Measurements from ENCODE around the gene STX5.

STX5 gene

GRCh38 chr11:62817129-62817528, 14.7 kb downstream of the STX5 start:
- Histone ChIP-seq H3K36me3 (ENCODE audit: control insufficient read depth, insufficient read depth, low read length) (peaks cover 5% of the 10 kb centered on the region; the same call in 1 of the 2 replicates), H3K27ac (ENCODE audit: low read length) (no peak overlapping the region), H3K4me3 (ENCODE audit: low read length) (no peak overlapping the region), H3K9me3 (ENCODE audit: control insufficient read depth, insufficient read depth, low read length) (no peaks in the 10 kb centered on the region), H3K4me1 (ENCODE audit: control insufficient read depth, insufficient read depth, low read length) (no peaks in the 10 kb centered on the region), H3K27me3 (ENCODE audit: control insufficient read depth, insufficient read depth, low read length) (no peaks in the 10 kb centered on the region)
- no CpG with 5 or more reads among the region's 4 CpGs for WGBS (ENCODE audit: insufficient coverage, insufficient read length)
- no peak for DNase-seq (ENCODE audit: low read depth, low spot score)

DNA sequence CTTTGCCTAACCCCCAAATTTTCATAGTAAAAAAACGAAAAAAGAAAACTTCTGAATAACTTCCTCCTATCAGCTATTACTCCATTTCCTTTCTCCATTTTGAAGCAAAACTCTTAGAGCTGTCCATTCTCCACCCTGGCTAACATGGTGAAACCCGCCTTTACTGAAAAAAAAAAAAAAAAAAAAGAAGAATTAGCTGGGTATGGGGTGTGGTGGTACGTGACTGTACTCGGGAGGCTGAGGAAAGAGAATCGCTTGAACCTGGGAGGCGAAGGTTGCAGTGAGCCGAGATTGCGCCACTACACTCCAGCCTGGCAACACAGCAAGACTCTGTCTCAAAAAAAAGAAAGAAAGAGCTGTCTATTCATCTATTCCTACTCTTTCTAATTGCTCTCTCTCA, 15.3 kb downstream of the STX5 start:
- Histone ChIP-seq H3K4me1 (ENCODE audit: control insufficient read depth, insufficient read depth, low read length) (no peaks in the 10 kb centered on the region), H3K27ac (ENCODE audit: low read length) (no peak overlapping the region), H3K4me3 (ENCODE audit: low read length) (no peak overlapping the region), H3K27me3 (ENCODE audit: control insufficient read depth, insufficient read depth, low read length) (no peaks in the 10 kb centered on the region), H3K9me3 (ENCODE audit: control insufficient read depth, insufficient read depth, low read length) (no peaks in the 10 kb centered on the region), H3K36me3 (ENCODE audit: control insufficient read depth, insufficient read depth, low read length) (peaks cover 5% of the 10 kb centered on the region; the same call in 1 of the 2 replicates)
- no CpG with 5 or more reads among the region's 8 CpGs for WGBS (ENCODE audit: insufficient coverage, insufficient read length)
- no peak for DNase-seq (ENCODE audit: low read depth, low spot score)

GRCh38 chr11:62811659-62812058, 20.2 kb downstream of the STX5 start:
- H3K27me3 ChIP-seq (ENCODE audit: control insufficient read depth, insufficient read depth, low read length) = no peaks in the 10 kb centered on the region
- H3K4me3 ChIP-seq (ENCODE audit: low read length) = no peak overlapping the region
- no peaks in the 10 kb centered on the region for H3K36me3 ChIP-seq (ENCODE audit: control insufficient read depth, insufficient read depth, low read length)
- H3K4me1 ChIP-seq (ENCODE audit: control insufficient read depth, insufficient read depth, low read length) = no peaks in the 10 kb centered on the region
- no peaks in the 10 kb centered on the region for H3K9me3 ChIP-seq (ENCODE audit: control insufficient read depth, insufficient read depth, low read length)
- DNase-seq (ENCODE audit: low read depth, low spot score) = no peak
- no CpG with 5 or more reads among the region's 2 CpGs for WGBS (ENCODE audit: insufficient coverage, insufficient read length)
- no peak overlapping the region for H3K27ac ChIP-seq (ENCODE audit: low read length)

GRCh38 chr11:62810748-62811147, 21.1 kb downstream of the STX5 start:
- no peaks in the 10 kb centered on the region for H3K4me1 ChIP-seq (ENCODE audit: control insufficient read depth, insufficient read depth, low read length)
- no peak for DNase-seq (ENCODE audit: low read depth, low spot score)
- no peak overlapping the region for H3K27ac ChIP-seq (ENCODE audit: low read length)
- H3K27me3 ChIP-seq (ENCODE audit: control insufficient read depth, insufficient read depth, low read length) = no peaks in the 10 kb centered on the region
- H3K4me3 ChIP-seq (ENCODE audit: low read length) = no peak overlapping the region
- no peaks in the 10 kb centered on the region for H3K36me3 ChIP-seq (ENCODE audit: control insufficient read depth, insufficient read depth, low read length)
- no CpG with 5 or more reads among the region's 1 CpG for WGBS (ENCODE audit: insufficient coverage, insufficient read length)
- no peaks in the 10 kb centered on the region for H3K9me3 ChIP-seq (ENCODE audit: control insufficient read depth, insufficient read depth, low read length)

GRCh38 chr11:62806611-62807121, 25.2 kb downstream of the STX5 start:
- WGBS (ENCODE audit: insufficient coverage, insufficient read length) = no CpG with 5 or more reads among the region's 5 CpGs
- Histone ChIP-seq H3K4me1 (ENCODE audit: control insufficient read depth, insufficient read depth, low read length) (no peaks in the 10 kb centered on the region), H3K4me3 (ENCODE audit: low read length) (no peak overlapping the region), H3K36me3 (ENCODE audit: control insufficient read depth, insufficient read depth, low read length) (peaks cover 4% of the 10 kb centered on the region), H3K27me3 (ENCODE audit: control insufficient read depth, insufficient read depth, low read length) (no peaks in the 10 kb centered on the region), H3K27ac (ENCODE audit: low read length) (no peak overlapping the region), H3K9me3 (ENCODE audit: control insufficient read depth, insufficient read depth, low read length) (no peaks in the 10 kb centered on the region)
- no peak for DNase-seq (ENCODE audit: low read depth, low spot score)

- WGBS (ENCODE audit: insufficient coverage, insufficient read length) = no CpG with 5 or more reads among the region's 12 CpGs
- no peak overlapping the region for H3K27ac ChIP-seq (ENCODE audit: low read length)
- no peak for DNase-seq (ENCODE audit: low read depth, low spot score)
Observed at GRCh38 chr11:62805961-62806441, 25.9 kb downstream of the STX5 start.

GRCh38 chr11:62805076-62805892, 26.6 kb downstream of the STX5 start, which contains the start of gene NXF1:
NXF1 (minus strand) TSS chr11:62805440; CDS start chr11:62805356, 84 bp downstream.
- Histone ChIP-seq H3K36me3 (ENCODE audit: control insufficient read depth, insufficient read depth, low read length) (peaks cover 14% of the 10 kb centered on the region), H3K27me3 (ENCODE audit: control insufficient read depth, insufficient read depth, low read length) (no peaks in the 10 kb centered on the region), H3K27ac (ENCODE audit: low read length) (no peak within 1 kb of the TSS), H3K4me1 (ENCODE audit: control insufficient read depth, insufficient read depth, low read length) (no peaks in the 10 kb centered on the region), H3K4me3 (ENCODE audit: low read length) (peak within 1 kb of the TSS; percentile 70; the same call in 1 of the 2 replicates), H3K9me3 (ENCODE audit: control insufficient read depth, insufficient read depth, low read length) (no peaks in the 10 kb centered on the region)
- WGBS (ENCODE audit: insufficient coverage, insufficient read length) = no CpG with 5 or more reads among the region's 77 CpGs
- DNase-seq (ENCODE audit: low read depth, low spot score) = peak; percentile 79

More at GRCh38 chr11:62805961-62806441, 25.9 kb downstream of the STX5 start:
- Histone ChIP-seq H3K36me3 (ENCODE audit: control insufficient read depth, insufficient read depth, low read length) (peaks cover 11% of the 10 kb centered on the region), H3K4me1 (ENCODE audit: control insufficient read depth, insufficient read depth, low read length) (no peaks in the 10 kb centered on the region), H3K9me3 (ENCODE audit: control insufficient read depth, insufficient read depth, low read length) (no peaks in the 10 kb centered on the region), H3K4me3 (ENCODE audit: low read length) (peak overlapping the region; percentile 55; the same call in 1 of the 2 replicates), H3K27me3 (ENCODE audit: control insufficient read depth, insufficient read depth, low read length) (no peaks in the 10 kb centered on the region)

DNA sequence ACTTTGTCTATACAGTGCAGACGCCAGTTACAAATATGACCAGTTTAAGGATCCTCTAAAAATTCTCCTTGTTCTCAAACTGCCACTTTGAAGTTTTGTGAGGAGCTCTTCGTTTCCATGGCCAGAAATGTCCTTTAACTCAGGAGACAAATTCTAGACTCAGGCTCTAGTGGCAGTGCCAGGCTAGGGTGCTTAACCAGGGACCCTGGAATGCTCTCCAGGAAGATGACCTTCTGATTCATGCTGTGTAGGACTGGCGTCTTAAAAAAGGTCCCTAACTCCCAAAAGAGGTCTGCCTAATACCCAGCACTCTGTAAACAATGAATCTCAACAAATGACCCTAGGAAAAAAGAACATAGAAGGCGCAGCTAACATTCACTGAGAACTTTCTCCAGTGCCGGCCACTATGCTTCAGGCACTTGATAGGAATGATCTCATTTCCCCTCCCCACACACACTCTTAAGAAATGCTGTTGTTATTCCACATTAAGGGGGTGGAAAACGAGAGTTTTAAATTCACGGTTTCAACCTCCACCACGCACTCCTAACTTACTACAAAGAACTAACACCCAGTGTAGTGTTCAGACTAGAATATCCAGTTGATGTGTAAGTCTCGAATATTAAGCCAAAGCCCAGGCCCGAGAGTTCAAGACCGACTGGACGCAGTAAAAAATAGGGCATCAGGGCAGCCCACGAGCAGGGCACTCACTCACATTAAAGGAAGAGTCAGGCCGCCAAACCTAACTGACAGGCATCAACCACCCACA, 27.4 kb downstream of the STX5 start:
- peaks cover 20% of the 10 kb centered on the region for H3K36me3 ChIP-seq (ENCODE audit: control insufficient read depth, insufficient read depth, low read length)
- no peaks in the 10 kb centered on the region for H3K27me3 ChIP-seq (ENCODE audit: control insufficient read depth, insufficient read depth, low read length)
- no peaks in the 10 kb centered on the region for H3K9me3 ChIP-seq (ENCODE audit: control insufficient read depth, insufficient read depth, low read length)
- no peak for DNase-seq (ENCODE audit: low read depth, low spot score)
- WGBS (ENCODE audit: insufficient coverage, insufficient read length) = no CpG with 5 or more reads among the region's 14 CpGs
- no peaks in the 10 kb centered on the region for H3K4me1 ChIP-seq (ENCODE audit: control insufficient read depth, insufficient read depth, low read length)
- peak overlapping the region; percentile 70; the same call in 1 of the 2 replicates for H3K4me3 ChIP-seq (ENCODE audit: low read length)
- H3K27ac ChIP-seq (ENCODE audit: low read length) = no peak overlapping the region

GRCh38 chr11:62801071-62801470, 30.8 kb downstream of the STX5 start:
- H3K4me1 ChIP-seq (ENCODE audit: control insufficient read depth, insufficient read depth, low read length) = no peaks in the 10 kb centered on the region
- no peak for DNase-seq (ENCODE audit: low read depth, low spot score)
- no peaks in the 10 kb centered on the region for H3K27me3 ChIP-seq (ENCODE audit: control insufficient read depth, insufficient read depth, low read length)
- no CpG with 5 or more reads among the region's 4 CpGs for WGBS (ENCODE audit: insufficient coverage, insufficient read length)
- no peak overlapping the region for H3K27ac ChIP-seq (ENCODE audit: low read length)
- peaks cover 30% of the 10 kb centered on the region for H3K36me3 ChIP-seq (ENCODE audit: control insufficient read depth, insufficient read depth, low read length)
- no peak overlapping the region for H3K4me3 ChIP-seq (ENCODE audit: low read length)
- H3K9me3 ChIP-seq (ENCODE audit: control insufficient read depth, insufficient read depth, low read length) = no peaks in the 10 kb centered on the region

DNA sequence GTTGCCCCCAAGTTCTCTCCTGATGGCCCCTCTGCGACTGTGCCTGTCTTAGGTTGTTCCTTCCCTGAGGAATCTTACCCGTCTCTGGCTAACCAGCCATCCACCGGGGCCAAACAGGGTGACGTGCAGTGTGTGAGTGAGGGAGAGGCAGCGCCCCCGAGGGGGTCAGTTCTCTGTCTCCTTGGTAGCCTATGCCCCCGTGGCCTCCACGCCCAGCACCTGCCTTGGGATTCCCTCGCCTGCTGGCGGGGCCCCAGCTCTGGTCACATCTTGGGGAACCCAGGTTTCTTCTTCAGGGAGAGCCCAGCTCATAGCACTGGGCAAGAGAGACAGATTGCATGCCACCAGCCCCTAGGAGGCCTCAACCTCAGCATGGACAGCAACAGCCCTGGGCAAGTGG, 32.4 kb downstream of the STX5 start:
- no CpG with 5 or more reads among the region's 10 CpGs for WGBS (ENCODE audit: insufficient coverage, insufficient read length)
- H3K27ac ChIP-seq (ENCODE audit: low read length) = no peak overlapping the region
- H3K9me3 ChIP-seq (ENCODE audit: control insufficient read depth, insufficient read depth, low read length) = no peaks in the 10 kb centered on the region
- H3K27me3 ChIP-seq (ENCODE audit: control insufficient read depth, insufficient read depth, low read length) = no peaks in the 10 kb centered on the region
- peaks cover 32% of the 10 kb centered on the region for H3K36me3 ChIP-seq (ENCODE audit: control insufficient read depth, insufficient read depth, low read length)
- DNase-seq (ENCODE audit: low read depth, low spot score) = no peak
- no peaks in the 10 kb centered on the region for H3K4me1 ChIP-seq (ENCODE audit: control insufficient read depth, insufficient read depth, low read length)
- H3K4me3 ChIP-seq (ENCODE audit: low read length) = no peak overlapping the region

All from iPS DF 6.9 (cell line).